Pancreas (tissue), 10 donors: Measurements from ENCODE around the gene VWF. TPM values are rescaled to one million over a fixed set of nuclear protein-coding genes. Genes with fewer than 3 reads are reported as not detected.
"Not testable (repeated sequence)": the region's sequence is repeated elsewhere in the genome, so short reads cannot be mapped to it uniquely, and the experiment has no call there.

ENCODE experiments used
- ATAC-seq, 4 donors: fragments of 200-7000 bp; cut with Tn5 transposase; one replicate each; pipeline versions ENCODE4 v1.8.0 to v1.9.1; 2020; ENCODE audit warnings: mild to moderate bottlenecking in 4 of 4, moderate library complexity in 4 of 4
- DNase-seq, 6 donors: peaks; one replicate each; pipeline ENCODE4 v3.0.0-alpha.2; 2020
- FAIRE-seq: peaks from 2 replicates; lab custom pipeline; 2012; peaks lifted over from hg19 to GRCh38; lab: Jason Lieb, UNC
- H3K27ac ChIP-seq, 4 donors: fragments of 200-600 bp; sonication (generic); 1 replicate in 3 of 4; 2 replicates in 1 of 4; pipeline versions ENCODE4 v1.5.0 to v1.8.0; 2020
- H3K27me3 ChIP-seq, 4 donors: fragments of 200-600 bp; one replicate each; pipeline ENCODE4 v1.8.0; 2021
- H3K36me3 ChIP-seq, 3 donors: fragments of 200-600 bp; sonication (generic) in 1 of 3; one replicate each; pipeline versions ENCODE4 v1.5.0 to v1.8.0; 2020 to 2021
- H3K4me1 ChIP-seq, 3 donors: fragments of 200-600 bp; one replicate each; pipeline ENCODE4 v1.8.0; 2021
- H3K4me3 ChIP-seq, 4 donors: fragments of 200-600 bp; sonication (generic) in 2 of 4; one replicate each; pipeline versions ENCODE4 v1.5.0 to v1.8.0; 2020 to 2021
- H3K9me3 ChIP-seq, 4 donors: fragments of 200-600 bp; one replicate each; pipeline ENCODE4 v1.8.0; 2021
- WGBS, 2 donors: extraction: QIAGEN DNeasy Blood & Tissue Kit; methylation state at CpG; one replicate each; pipeline ENCODE4 v1.1.7; 2013; 5-methylcytosine and 5-hydroxymethylcytosine counted together
- intact Hi-C, 3 donors: fragments of 100-400 bp; cut with DNase I; formaldehyde crosslinking; loops; one replicate each; pipeline versions ENCODE4 v1.11.1 to v1.14.2; 2022
- polyA plus RNA-seq, 2 donors: library from polyadenylated mRNA; stranded (reverse); fragments of 200-250 nt; gene quantifications; one replicate each; pipeline ENCODE4 v1.2.3, GENCODE V29; 2013
- total RNA-seq, 6 donors: library from RNA; stranded (reverse); fragmentation: NEBNext Ultra II Directional in 4 of 6; extraction: Animal tissue kit (Norgen Biotek cat#: 25700) in 4 of 6; gene quantifications; one replicate each; pipeline versions ENCODE4 v1.2.1 to v1.2.4, GENCODE V29; 2021 to 2023
- TF ChIP-seq, protein P1 (sequence below), 4 donors: fragments of 200-600 bp; sonication (generic) in 3 of 4; IDR thresholded peaks; one replicate each; pipeline versions ENCODE4 v1.5.0 to v1.8.0; 2021; ENCODE audit warnings: antibody characterized with exemption in 4 of 4
- donor health status: healthy with polysubstance abuse.
- donor health status: DM: no; HTN: no; CAD: no; lungs with moderate emphysema.
- donor health status: DM: no; HTN: no; CAD: no.
- donor health status: control.
- donor health status: control.
- donor health status: Bipolar disorder and iron deficiency.
- donor health status: DM: yes; HTN: yes; CAD: no.
- donor health status: DM: no; HTN: no; CAD: no.
- donor health status: DM: no; HTN: no; CAD: no.
- donor health status: DM: yes; HTN: yes; CAD: no.

Gene VWF
- total and polyA plus RNA-seq, 8 donors, result 15.9 to 53.1 (median 29.1) TPM

DNA sequence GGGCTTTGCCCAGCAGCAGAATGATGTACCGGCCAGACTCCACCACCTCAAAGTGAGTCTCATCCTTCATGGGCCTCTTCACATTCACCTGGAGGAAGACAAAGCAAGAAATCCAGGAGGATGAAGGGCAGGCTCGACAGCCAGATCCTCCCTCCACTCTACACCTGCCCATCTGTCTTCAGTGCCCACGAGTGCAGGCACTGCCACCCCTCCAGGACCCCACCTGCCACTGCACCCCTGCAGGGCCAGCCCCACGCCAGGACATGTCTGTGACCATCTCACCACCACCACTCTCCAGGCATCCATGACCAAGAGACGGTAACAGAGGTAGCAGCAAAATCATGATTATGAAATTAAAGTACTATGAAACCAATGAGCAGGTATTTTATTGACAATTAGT lies 95.1 kb downstream of the VWF start:
- DNase-seq (no peak), ATAC-seq (no peak)

DNA sequence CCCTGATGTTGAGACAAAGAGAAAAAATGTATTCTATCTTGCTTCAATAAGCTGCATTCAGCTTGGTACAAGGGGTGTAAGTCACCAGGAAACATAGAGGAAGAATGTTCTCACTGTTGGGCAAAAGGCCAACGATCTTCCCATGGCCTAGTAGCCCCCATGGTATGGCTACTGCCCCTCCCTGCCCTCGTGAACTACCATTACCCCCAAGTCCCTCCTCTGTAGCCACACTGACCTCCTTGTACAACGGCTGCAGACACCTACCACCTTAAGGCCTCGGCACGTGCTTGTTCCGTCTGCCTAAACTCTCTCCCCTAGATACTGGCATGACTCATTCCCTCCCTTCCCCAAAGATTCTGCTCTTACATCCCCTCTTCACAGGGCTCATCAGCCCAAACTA lies 97.5 kb downstream of the VWF start:
- intact Hi-C loops, result no loop called here
- Histone ChIP-seq H3K27ac (no peak overlapping the region), H3K4me3 (no peak overlapping the region), H3K9me3 (no peaks in the 10 kb centered on the region), H3K36me3 (no peaks in the 10 kb centered on the region), H3K27me3 (no peaks in the 10 kb centered on the region), H3K4me1 (no peaks in the 10 kb centered on the region)
- ATAC-seq (no peak), FAIRE-seq (no peak), DNase-seq (no peak)
- WGBS, 2 donors, result 69 to 72% methylated on average over 6 of the region's 6 CpGs
- TF ChIP-seq, protein P1, sequence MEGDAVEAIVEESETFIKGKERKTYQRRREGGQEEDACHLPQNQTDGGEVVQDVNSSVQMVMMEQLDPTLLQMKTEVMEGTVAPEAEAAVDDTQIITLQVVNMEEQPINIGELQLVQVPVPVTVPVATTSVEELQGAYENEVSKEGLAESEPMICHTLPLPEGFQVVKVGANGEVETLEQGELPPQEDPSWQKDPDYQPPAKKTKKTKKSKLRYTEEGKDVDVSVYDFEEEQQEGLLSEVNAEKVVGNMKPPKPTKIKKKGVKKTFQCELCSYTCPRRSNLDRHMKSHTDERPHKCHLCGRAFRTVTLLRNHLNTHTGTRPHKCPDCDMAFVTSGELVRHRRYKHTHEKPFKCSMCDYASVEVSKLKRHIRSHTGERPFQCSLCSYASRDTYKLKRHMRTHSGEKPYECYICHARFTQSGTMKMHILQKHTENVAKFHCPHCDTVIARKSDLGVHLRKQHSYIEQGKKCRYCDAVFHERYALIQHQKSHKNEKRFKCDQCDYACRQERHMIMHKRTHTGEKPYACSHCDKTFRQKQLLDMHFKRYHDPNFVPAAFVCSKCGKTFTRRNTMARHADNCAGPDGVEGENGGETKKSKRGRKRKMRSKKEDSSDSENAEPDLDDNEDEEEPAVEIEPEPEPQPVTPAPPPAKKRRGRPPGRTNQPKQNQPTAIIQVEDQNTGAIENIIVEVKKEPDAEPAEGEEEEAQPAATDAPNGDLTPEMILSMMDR (IDR thresholded peaks at IDR 0.05), result no peak

More for the DNA sequence above, 95.1 kb downstream of the VWF start:
- H3K36me3 ChIP-seq, result no peaks in the 10 kb centered on the region
- H3K27ac ChIP-seq, result no peak overlapping the region
- H3K4me3 ChIP-seq, result no peak overlapping the region
- intact Hi-C loops, result no loop called here
- TF ChIP-seq, protein P1 (IDR thresholded peaks at IDR 0.05), result no peak
- no peaks in the 10 kb centered on the region for H3K27me3 ChIP-seq
- H3K4me1 ChIP-seq, result no peaks in the 10 kb centered on the region
- no peak for FAIRE-seq
- 68 to 74% methylated on average over 5 of the region's 5 CpGs for WGBS, 2 donors
- no peaks in the 10 kb centered on the region for H3K9me3 ChIP-seq

DNA sequence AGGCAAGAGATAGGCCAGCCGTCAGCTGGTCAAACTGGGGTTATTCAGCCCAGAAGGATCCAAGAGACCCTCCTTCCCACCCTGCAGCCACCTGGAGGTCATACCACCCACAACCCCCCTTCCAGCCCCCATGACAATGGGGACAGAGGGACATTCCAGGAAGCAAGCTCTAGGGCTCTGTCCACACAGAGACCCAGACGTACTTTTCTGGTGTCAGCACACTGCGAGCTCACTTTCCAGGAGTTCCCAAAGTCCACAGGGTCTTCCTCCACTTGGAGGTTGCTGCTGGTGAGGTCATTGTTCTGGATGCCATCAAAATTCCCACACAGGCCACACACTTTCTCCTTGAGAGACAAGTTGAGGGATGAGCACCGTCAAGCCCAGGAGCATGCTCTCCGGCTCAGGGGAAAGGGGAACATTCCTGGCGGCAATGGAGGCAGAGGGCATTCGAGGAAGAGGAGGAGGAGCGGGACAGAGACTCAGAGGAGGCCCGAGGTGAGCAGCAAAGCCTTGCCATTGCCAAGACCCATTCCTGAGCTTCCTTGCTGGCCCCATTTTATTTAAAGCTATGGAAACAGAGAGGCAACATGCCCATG lies 98.7 kb downstream of the VWF start:
- H3K27me3 ChIP-seq, H3K27ac ChIP-seq, H3K9me3 ChIP-seq, H3K4me3 ChIP-seq, ATAC-seq, FAIRE-seq, DNase-seq, intact Hi-C loops, H3K4me1 ChIP-seq, H3K36me3 ChIP-seq: not testable (repeated sequence)
- WGBS, 2 donors, result 59 to 77% methylated on average over 8 of the region's 9 CpGs

DNA sequence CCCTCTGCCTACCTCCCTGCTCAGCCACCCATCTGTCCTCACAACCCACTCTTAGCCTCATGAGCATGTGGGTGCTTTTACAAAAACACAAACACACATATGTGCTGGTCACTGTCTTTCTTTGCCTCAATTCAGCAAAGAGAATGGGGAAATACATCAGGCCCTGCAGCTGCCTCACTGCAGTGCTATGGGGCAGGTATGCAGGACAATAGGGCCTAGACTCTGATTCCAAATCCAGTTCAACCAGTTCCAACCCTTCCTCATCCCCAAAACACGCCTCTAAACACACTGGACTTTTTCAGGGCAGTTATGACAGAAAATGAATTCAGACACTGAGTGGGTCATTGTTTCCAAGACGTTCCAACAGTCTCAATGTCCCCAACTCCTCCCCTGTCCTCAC lies 100.4 kb downstream of the VWF start:
- 47 to 59% methylated on average over 2 of the region's 2 CpGs for WGBS, 2 donors
- ATAC-seq, H3K27ac ChIP-seq, H3K27me3 ChIP-seq, H3K36me3 ChIP-seq, intact Hi-C loops, H3K4me1 ChIP-seq, DNase-seq, H3K4me3 ChIP-seq, H3K9me3 ChIP-seq, FAIRE-seq: not testable (repeated sequence)

DNA sequence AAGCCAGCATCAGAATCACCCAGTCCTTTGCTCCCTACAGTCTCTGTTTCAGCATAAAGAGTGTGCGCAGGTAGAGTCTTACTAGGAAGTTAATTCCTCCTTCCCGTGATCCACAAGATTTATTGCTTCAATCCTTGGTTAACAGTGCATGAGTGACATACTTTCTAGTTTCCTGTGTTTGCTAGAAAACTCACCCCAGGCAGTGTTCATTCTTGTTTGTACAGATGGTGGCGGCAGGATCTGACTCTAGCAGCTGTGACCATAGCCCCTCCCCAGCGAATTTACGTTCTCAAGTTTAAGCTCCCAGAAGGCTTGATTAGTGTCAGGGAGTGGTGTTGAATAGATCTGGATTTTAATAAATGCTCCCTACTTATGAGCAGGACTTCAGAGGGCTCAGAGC lies 103.5 kb downstream of the VWF start:
- FAIRE-seq (no peak), DNase-seq (no peak), ATAC-seq (no peak)
- Histone ChIP-seq H3K36me3 (no peaks in the 10 kb centered on the region), H3K27ac (no peak overlapping the region), H3K9me3 (no peaks in the 10 kb centered on the region), H3K4me3 (no peak overlapping the region), H3K27me3 (no peaks in the 10 kb centered on the region), H3K4me1 (no peaks in the 10 kb centered on the region)
- TF ChIP-seq, protein P1 (IDR thresholded peaks at IDR 0.05), result no peak
- intact Hi-C loops, result no loop called here
- 52 to 55% methylated on average over 5 of the region's 5 CpGs for WGBS, 2 donors

DNA sequence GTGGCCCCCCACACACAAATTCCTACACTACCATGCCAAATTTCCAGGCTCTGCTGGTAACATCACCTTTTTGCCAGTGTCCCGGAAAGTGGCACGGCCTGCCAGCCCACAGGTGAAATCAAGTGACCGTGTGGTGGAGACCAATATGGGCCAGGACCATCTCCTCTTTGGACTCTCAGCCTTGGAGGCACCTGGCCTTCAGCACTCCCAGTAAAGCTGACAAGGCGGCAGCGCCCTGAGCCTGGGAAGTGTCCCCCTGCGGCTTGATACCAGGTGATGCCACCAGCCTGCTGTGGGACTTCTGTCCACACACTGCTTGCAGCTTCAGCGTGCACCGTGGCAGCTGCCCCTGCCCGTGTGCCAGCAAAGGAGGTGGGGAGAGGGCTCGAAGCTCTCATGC lies 104.0 kb downstream of the VWF start:
- H3K9me3 ChIP-seq, DNase-seq, intact Hi-C loops, H3K4me3 ChIP-seq, H3K4me1 ChIP-seq, FAIRE-seq, H3K27ac ChIP-seq, ATAC-seq, H3K27me3 ChIP-seq, H3K36me3 ChIP-seq: not testable (repeated sequence)
- 67 to 72% methylated on average over 9 to 10 of the region's 10 CpGs for WGBS, 2 donors

DNA sequence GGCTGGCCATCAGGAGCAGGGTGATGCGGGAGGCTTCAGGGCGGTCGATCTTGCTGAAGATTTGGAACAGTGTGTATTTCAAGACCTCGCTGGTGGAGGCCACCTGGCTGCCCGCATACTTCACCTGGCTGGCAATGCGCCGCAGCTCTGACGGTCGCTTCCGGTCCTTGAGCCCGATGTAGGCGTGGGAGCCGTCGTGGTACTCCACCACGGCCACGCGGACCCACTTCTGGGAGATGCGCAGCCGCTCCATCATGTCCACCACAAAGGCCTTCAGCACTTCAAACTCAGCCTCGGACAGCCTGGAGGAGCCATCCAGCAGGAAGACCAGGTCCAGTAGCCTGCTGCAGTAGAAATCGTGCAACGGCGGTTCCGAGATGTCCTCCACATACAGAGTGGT lies 105.2 kb downstream of the VWF start:
- intact Hi-C loops, H3K36me3 ChIP-seq, FAIRE-seq, DNase-seq, ATAC-seq, H3K4me3 ChIP-seq, H3K9me3 ChIP-seq, H3K4me1 ChIP-seq, H3K27ac ChIP-seq, H3K27me3 ChIP-seq: not testable (repeated sequence)
- 91 to 96% methylated on average over 21 to 24 of the region's 24 CpGs for WGBS, 2 donors
